MM.1S (cell line): Measurements from ENCODE around the gene KLHL13.

ENCODE experiments used
- EZH2 ChIP-seq: fragments of 300-600 bp; sonication (generic); optimal IDR thresholded peaks from 2 replicates; pipeline ENCODE3; 2017; ENCODE audit warnings: low read depth, mild to moderate bottlenecking, antibody characterized with exemption, low read length, mixed read lengths
- EZH2phosphoT487 ChIP-seq: fragments of 300-600 bp; sonication (generic); IDR thresholded peaks from 2 replicates; pipeline ENCODE4 v1.6.1; 2018; ENCODE audit warnings: antibody characterized with exemption, low read length

GRCh38 chrX:118039591-118039990 is 77.0 kb downstream of the KLHL13 start:
- TF ChIP-seq EZH2 (no peak), EZH2phosphoT487 (no peak)
